ENCODE measurements around the gene IQCM.

DNA sequence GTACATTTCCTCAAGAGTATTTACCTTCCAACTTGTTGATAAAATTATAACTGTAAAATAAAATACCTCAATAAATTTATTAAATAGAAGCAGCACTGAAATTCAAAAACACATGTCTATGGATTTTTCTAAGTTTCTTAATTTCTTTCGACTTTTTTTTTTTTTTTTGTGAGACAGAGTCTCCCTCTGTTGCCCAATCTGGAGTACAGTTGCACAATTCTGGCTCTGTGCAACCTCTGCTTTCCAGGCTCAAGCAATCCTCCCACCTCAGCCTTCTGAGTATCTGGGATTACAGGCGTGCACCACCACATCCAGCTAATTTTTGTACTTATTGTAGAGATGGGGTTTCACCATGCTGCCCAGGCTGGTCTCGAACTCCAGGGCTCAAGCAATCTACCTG, 79.8 kb downstream of the IQCM start:
- TF ChIP-seq CTCF (IDR thresholded peaks at IDR 0.05) (no peak), POLR2A (IDR thresholded peaks at IDR 0.05) (no peak)
